ENCODE measurements around the gene ARL16.

ARL16 gene

GRCh38 chr17:81652906-81653771 is 30.5 kb downstream of the ARL16 start:
- H3K27ac ChIP-seq = no peak overlapping the region
- no peak for TF ChIP-seq CTCF (IDR thresholded peaks at IDR 0.05)

- H3K27ac ChIP-seq = no peak overlapping the region
- TF ChIP-seq ZFX (IDR thresholded peaks at IDR 0.05; ENCODE audit: borderline replicate concordance) = no peak
- TF ChIP-seq CTCF (IDR thresholded peaks at IDR 0.05) = no peak
Measured at GRCh38 chr17:81651692-81652091, 31.9 kb downstream of the ARL16 start.

- TF ChIP-seq CTCF (IDR thresholded peaks at IDR 0.05) (no peak), ZFX (IDR thresholded peaks at IDR 0.05; ENCODE audit: borderline replicate concordance) (no peak)
- H3K27ac ChIP-seq = no peak overlapping the region
Measured at GRCh38 chr17:81650951-81651350, 32.6 kb downstream of the ARL16 start.

GRCh38 chr17:81648707-81649085 is 34.9 kb downstream of the ARL16 start:
- no peak overlapping the region for H3K27ac ChIP-seq
- TF ChIP-seq CTCF (IDR thresholded peaks at IDR 0.05) = no peak
- TF ChIP-seq ZFX (IDR thresholded peaks at IDR 0.05; ENCODE audit: borderline replicate concordance) = no peak

- TF ChIP-seq ZFX (IDR thresholded peaks at IDR 0.05; ENCODE audit: borderline replicate concordance) (no peak), CTCF (IDR thresholded peaks at IDR 0.05) (no peak)
- H3K27ac ChIP-seq = no peak overlapping the region
Measured at GRCh38 chr17:81648013-81648706, 35.4 kb downstream of the ARL16 start.

- TF ChIP-seq ZFX (IDR thresholded peaks at IDR 0.05; ENCODE audit: borderline replicate concordance) (no peak), CTCF (IDR thresholded peaks at IDR 0.05) (no peak)
- H3K27ac ChIP-seq = no peak overlapping the region
Measured at GRCh38 chr17:81647640-81648012, 36.0 kb downstream of the ARL16 start.

All from 22Rv1 (cell line).